ENCODE data around the gene ZNF345.

GRCh38 chr19:36916991-36917390 is 66.3 kb downstream of the ZNF345 start:
- TF ChIP-seq CTCF (IDR thresholded peaks at IDR 0.05) (no peak), ZFX (IDR thresholded peaks at IDR 0.05; ENCODE audit: borderline replicate concordance) (no peak)
